PC-3 (cell line): ENCODE measurements around the gene KLHL25.

ENCODE experiments used
- CTCF ChIP-seq: fragments of 300-600 bp; sonication (generic); conservative IDR thresholded peaks from 2 replicates; pipeline ENCODE4 v1.5.1; 2017; ENCODE audit warnings: antibody characterized with exemption, low read depth, mild to moderate bottlenecking, low read length
- EZH2 ChIP-seq: fragments of 300-600 bp; sonication (generic); IDR thresholded peaks from one replicate; pipeline ENCODE4 v1.6.1; 2017; ENCODE audit warnings: antibody characterized with exemption, mild to moderate bottlenecking, low read length; ENCODE audit not compliant: unreplicated experiment

- no peak for TF ChIP-seq CTCF
- TF ChIP-seq EZH2 = no peak
Observed at GRCh38 chr15:85741662-85742061, 53.1 kb downstream of the KLHL25 start.
